KMS-11 (cell line): ENCODE data around the gene ADAMTS9.

Source experiments
- H2AFZ ChIP-seq: fragments of 200-600 bp; sonication (generic); 2 replicates; pipeline ENCODE4 v1.6.1; 2016; ENCODE audit warnings: antibody characterized with exemption, mixed run types, low read depth
- H3K27ac ChIP-seq: fragments of 200-600 bp; sonication (generic); 2 replicates; pipeline ENCODE4 v1.6.1; 2016; ENCODE audit warnings: mild to moderate bottlenecking, mixed run types
- H3K27me3 ChIP-seq: fragments of 200-600 bp; sonication (generic); 2 replicates; pipeline ENCODE4 v1.6.1; 2017; ENCODE audit warnings: mild to moderate bottlenecking, low read depth, mixed run types, moderate library complexity; ENCODE audit not compliant: insufficient read depth
- H3K36me3 ChIP-seq: fragments of 200-600 bp; sonication (generic); 2 replicates; pipeline ENCODE4 v1.6.1; 2017; ENCODE audit warnings: mild to moderate bottlenecking, mixed run types; ENCODE audit not compliant: insufficient read depth
- H3K4me1 ChIP-seq: fragments of 200-600 bp; sonication (generic); 2 replicates; pipeline ENCODE4 v1.6.1; 2016; ENCODE audit warnings: mild to moderate bottlenecking, low read depth, mixed run types; ENCODE audit not compliant: poor library complexity, severe bottlenecking
- H3K4me2 ChIP-seq: fragments of 200-600 bp; sonication (generic); 2 replicates; pipeline ENCODE4 v1.7.0; 2016; ENCODE audit warnings: mild to moderate bottlenecking, mixed run types
- H3K4me3 ChIP-seq: fragments of 200-600 bp; sonication (generic); IDR thresholded peaks from 2 replicates; pipeline ENCODE4 v1.6.1; 2017; ENCODE audit warnings: low read depth, low read length, mixed read lengths; ENCODE audit not compliant: insufficient read depth
- H3K79me2 ChIP-seq: fragments of 200-600 bp; sonication (generic); 2 replicates; pipeline ENCODE4 v1.6.1; 2016; ENCODE audit warnings: low read depth, mixed run types; ENCODE audit not compliant: insufficient read depth
- H3K9ac ChIP-seq: fragments of 200-600 bp; sonication (generic); 2 replicates; pipeline ENCODE4 v1.6.1; 2016; ENCODE audit warnings: mild to moderate bottlenecking, mixed run types
- H4K20me1 ChIP-seq: fragments of 200-600 bp; sonication (generic); 2 replicates; pipeline ENCODE4 v1.6.1; 2016; ENCODE audit warnings: mild to moderate bottlenecking, mixed run types; ENCODE audit not compliant: insufficient read depth
- TF ChIP-seq, protein P1 (sequence below): fragments of 200-600 bp; sonication (generic); conservative IDR thresholded peaks from 2 replicates; pipeline ENCODE4 v1.6.1; 2017; ENCODE audit warnings: low read depth, mild to moderate bottlenecking, antibody characterized with exemption, low read length, moderate library complexity, mixed read lengths

ADAMTS9 gene

DNA sequence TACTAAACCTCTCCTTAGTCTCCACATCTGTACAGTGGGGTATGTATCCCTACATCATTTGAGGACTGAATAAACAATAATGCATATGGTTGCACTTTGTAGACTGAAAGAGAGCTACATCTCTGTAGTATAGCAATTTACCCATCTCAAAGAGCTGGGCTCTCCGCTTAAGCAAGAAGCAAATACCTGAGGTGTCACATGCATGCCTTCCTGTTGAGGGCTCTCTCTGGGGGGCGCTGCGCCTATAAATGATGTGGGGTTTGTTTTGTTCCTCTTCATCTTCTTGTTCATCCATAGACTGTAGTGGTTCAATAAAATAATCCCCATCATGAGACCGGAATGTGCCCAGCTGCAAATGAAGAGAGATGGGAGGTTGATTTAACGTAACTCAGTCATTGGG, 6.8 kb downstream of the ADAMTS9 start:
- Histone ChIP-seq H3K4me1 (no peaks in the 10 kb centered on the region), H3K9ac (no peak overlapping the region), H4K20me1 (no peaks in the 10 kb centered on the region), H3K27me3 (no peaks in the 10 kb centered on the region), H3K36me3 (no peaks in the 10 kb centered on the region), H2AFZ (no peak overlapping the region), H3K79me2 (no peaks in the 10 kb centered on the region), H3K27ac (no peak overlapping the region), H3K4me3 (no peak overlapping the region), H3K4me2 (no peak overlapping the region)
- TF ChIP-seq, protein P1, sequence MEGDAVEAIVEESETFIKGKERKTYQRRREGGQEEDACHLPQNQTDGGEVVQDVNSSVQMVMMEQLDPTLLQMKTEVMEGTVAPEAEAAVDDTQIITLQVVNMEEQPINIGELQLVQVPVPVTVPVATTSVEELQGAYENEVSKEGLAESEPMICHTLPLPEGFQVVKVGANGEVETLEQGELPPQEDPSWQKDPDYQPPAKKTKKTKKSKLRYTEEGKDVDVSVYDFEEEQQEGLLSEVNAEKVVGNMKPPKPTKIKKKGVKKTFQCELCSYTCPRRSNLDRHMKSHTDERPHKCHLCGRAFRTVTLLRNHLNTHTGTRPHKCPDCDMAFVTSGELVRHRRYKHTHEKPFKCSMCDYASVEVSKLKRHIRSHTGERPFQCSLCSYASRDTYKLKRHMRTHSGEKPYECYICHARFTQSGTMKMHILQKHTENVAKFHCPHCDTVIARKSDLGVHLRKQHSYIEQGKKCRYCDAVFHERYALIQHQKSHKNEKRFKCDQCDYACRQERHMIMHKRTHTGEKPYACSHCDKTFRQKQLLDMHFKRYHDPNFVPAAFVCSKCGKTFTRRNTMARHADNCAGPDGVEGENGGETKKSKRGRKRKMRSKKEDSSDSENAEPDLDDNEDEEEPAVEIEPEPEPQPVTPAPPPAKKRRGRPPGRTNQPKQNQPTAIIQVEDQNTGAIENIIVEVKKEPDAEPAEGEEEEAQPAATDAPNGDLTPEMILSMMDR, result no peak

DNA sequence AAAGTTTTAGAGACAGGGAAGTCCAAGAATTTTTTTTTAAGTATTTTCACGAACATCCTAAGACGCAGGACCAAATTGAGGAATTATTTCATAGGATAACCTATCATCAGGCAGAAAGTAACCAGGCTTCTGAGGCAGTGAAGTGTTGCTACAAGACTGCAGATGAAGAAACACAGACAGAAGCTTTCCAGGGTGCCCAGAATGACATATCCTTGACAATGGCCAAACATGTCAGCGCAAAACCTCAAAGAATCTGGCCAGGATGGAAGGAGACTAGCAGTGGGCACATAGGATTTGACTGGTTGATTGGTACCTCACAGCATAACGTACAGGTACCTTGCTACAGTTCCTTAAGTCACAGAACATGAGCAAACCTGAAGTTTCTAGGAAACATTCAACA, 7.5 kb downstream of the ADAMTS9 start:
- Histone ChIP-seq H4K20me1 (no peaks in the 10 kb centered on the region), H2AFZ (no peak overlapping the region), H3K9ac (no peak overlapping the region), H3K4me1 (no peaks in the 10 kb centered on the region), H3K4me2 (no peak overlapping the region), H3K4me3 (no peak overlapping the region), H3K27me3 (no peaks in the 10 kb centered on the region), H3K27ac (no peak overlapping the region), H3K36me3 (no peaks in the 10 kb centered on the region), H3K79me2 (no peaks in the 10 kb centered on the region)
- TF ChIP-seq, protein P1, result no peak

DNA sequence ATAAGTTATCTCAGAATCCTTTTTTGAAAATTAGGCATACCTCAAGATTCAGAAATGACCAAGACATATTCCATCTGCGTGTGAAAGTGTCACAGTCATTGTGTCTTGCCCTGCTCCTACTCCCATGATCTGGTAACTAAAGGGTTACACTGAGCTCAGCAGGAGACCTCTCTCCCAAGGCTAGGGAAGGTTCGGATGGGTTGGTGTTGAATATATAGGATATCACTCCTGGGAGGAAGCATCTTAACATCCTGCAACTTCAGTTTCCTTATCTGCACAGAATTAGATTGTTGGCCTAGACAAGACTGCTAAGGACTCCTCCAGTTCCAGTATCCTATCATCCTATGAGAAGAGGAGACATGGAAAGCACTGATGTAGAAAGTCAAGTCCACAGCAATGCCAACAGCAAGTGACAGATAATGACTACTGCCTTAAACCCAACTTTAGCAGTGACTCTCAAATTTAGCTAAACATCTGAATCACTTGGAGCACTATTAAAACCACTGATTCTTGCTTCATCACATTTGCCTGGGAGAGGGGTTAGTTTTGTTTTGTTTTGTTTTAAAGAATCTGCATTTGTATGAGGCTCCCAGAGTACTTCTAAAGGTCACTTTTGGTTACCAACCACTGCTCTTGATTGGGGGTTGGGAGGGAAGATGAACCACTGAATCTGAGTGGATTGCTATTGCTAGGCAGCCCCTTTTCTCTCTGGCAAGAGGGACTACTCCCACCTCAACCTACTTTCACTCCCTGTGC, 9.7 kb downstream of the ADAMTS9 start:
- no peak overlapping the region for H2AFZ ChIP-seq
- H3K79me2 ChIP-seq, result no peaks in the 10 kb centered on the region
- TF ChIP-seq, protein P1, result no peak
- no peaks in the 10 kb centered on the region for H4K20me1 ChIP-seq
- no peak overlapping the region for H3K27ac ChIP-seq
- no peaks in the 10 kb centered on the region for H3K36me3 ChIP-seq
- no peaks in the 10 kb centered on the region for H3K27me3 ChIP-seq
- no peaks in the 10 kb centered on the region for H3K4me1 ChIP-seq
- H3K4me3 ChIP-seq, result no peak overlapping the region
- H3K9ac ChIP-seq, result no peak overlapping the region
- no peak overlapping the region for H3K4me2 ChIP-seq

DNA sequence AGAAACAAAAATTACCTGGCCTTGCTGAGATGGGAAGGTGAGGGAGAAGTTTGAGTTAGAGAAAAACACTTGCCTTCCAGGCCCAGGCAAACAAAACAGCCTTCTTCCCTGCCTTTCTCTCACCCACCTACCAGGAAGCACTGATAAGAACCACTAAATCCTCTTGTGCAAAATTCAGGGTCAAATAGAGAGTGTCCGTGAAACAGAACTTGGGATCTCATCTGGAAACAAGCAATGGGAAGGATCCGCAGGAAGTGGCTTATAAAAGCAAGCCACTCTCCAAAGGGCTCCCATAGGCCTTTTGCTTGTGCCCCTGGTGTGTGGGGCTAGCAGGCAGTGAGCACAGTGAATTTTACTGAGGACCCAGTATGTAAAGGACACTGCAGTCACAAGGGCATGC, 11.0 kb downstream of the ADAMTS9 start:
- Histone ChIP-seq H3K4me1 (no peaks in the 10 kb centered on the region), H3K9ac (no peak overlapping the region), H3K4me3 (no peak overlapping the region), H3K4me2 (no peak overlapping the region), H3K27ac (no peak overlapping the region), H3K36me3 (no peaks in the 10 kb centered on the region), H3K27me3 (no peaks in the 10 kb centered on the region), H3K79me2 (no peaks in the 10 kb centered on the region), H4K20me1 (no peaks in the 10 kb centered on the region), H2AFZ (no peak overlapping the region)
- TF ChIP-seq, protein P1, result no peak
